Stimulated activated CD4-positive, alpha-beta T cell treated with anti-CD3 and anti-CD28 coated beads, Interleukin-12 subunit alpha, Interleukin-12 subunit beta, amount 100 ng/mL, for 48 hours (primary cell): ENCODE results near the gene IFI44.

ENCODE experiments used
- DNase-seq, 3 donors: peaks; one replicate each; pipeline ENCODE4 v3.0.0-alpha.2; 2020; ENCODE audit warnings: low read depth in 2 of 3, low spot score in 1 of 3

IFI44 gene

GRCh38 chr1:78649628-78650027, at the start of gene IFI44:
Gene IFI44 (plus strand): TSS chr1:78649831. CDS start chr1:78650196, 365 bp downstream.
- DNase-seq, result peak; percentile 48 to 56 (median 54)

DNA sequence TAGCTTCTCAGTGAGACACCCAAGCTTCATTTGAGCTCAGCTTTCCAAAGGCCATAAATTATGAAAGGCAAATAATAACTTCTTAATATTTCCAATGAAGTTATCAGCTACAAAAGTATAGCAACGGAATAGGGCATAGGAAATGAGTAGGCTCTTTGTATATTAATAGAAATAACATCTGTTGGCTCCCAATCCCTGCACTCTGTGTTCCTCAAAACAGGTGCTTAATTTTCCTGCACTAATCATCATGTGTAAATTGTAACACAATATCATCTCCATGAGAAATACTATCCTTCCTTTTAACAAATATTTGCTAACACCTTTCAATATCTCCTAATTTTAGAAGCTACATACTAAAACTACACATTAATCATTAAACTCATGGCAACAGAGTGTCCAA, 48.6 kb upstream of the IFI44 start:
- no peak for DNase-seq

DNA sequence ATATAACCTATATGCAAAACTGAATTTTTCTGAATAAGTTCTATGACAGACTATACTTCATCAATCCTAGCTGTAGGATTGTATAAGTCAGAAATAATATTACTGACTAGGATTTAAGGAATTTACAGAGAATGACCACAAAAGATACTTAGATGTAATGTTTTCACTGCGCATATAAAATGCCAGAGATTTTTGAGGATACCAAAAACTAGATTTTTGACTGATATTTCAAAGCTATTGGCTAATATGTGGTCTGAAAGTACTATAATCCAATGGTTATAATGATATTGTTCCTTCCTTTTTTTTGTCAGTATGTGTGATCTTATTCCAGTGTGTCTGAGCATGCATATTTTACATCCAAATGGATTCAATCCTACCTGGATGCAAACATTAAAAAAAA, 46.4 kb upstream of the IFI44 start:
- no peak for DNase-seq

DNA sequence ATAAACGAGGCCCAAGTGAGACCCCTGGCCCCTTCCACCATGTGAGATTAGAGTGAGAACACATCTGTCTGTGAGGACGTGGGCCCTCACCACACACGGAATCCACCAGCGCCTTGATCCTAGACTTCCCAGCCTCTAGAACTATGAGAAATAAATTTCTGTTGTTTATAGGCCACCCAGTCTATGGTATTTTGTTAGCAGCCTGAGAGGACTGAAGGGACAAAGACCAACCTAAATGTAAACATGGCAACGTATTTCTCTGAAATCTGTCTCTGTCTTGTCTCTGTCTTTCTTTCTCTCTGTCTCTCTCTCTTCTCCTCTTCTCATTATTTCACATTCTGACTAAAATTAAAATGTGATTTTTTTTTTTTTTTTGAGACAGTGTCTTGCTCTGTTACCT, 45.0 kb upstream of the IFI44 start:
- no peak for DNase-seq

DNA sequence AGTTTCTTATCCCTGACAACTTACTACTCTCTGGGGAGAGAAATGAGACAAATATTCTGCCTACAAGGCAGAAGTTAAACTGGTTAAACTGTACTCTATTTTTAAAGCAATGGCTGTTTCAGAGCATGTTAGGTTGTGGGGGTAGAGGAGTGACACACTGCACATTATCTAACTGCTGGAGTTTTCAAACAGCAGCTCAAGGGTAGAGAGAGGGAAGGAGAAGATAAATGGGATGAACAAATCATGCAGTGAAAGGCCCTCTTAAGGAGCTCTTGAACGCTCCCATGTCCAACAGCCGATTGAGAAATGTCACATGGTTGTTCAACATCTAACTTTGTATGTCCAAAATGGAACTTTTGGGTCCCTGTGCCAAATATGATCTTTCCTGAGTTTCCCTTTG, 43.4 kb upstream of the IFI44 start:
- no peak for DNase-seq

GRCh38 chr1:78607334-78607927, 42.2 kb upstream of the IFI44 start:
- DNase-seq, result no peak

- DNase-seq, result no peak
Measured at GRCh38 chr1:78607944-78608343, 41.7 kb upstream of the IFI44 start.

DNA sequence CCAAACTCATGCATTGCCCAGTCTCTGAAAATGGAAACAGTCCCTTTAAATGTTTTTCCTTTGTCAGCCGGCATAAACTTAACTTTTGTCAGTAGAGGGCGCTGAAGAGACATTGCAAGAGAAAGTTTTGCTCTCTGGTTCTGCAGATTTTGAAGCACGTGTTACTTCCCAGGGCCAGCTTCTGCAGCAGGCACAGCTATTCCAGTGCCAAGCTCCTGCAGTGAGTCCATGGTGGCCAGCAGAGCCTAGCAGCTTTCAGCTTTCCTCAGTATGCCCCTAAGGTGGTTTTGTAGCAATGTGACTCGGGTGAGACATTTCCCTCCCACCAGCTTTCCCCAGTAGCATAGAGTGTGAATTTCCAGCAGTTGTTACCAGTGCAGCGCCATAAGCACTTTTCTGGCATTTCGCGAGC, 32.0 kb upstream of the IFI44 start:
- DNase-seq, result peak; percentile 15 to 60 (median 30)

DNA sequence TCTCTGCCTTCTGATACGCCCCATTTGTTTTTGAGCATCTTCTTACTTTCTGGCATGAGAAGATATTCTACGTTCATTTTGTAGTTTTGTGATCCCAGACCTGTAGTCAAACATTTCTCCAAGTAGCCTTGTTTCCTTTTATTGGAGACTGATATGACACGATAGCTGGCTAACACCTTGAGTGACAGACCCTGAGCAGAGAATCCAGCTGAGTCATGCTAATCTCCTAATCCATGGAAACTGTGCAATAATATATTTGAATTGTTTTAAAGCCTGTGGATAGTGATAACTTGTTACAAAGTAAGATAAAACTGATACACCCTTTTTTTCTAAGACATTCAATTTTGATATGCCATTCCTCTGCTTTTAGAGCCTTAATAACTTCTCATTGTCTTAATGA, 30.6 kb upstream of the IFI44 start:
- no peak for DNase-seq

DNA sequence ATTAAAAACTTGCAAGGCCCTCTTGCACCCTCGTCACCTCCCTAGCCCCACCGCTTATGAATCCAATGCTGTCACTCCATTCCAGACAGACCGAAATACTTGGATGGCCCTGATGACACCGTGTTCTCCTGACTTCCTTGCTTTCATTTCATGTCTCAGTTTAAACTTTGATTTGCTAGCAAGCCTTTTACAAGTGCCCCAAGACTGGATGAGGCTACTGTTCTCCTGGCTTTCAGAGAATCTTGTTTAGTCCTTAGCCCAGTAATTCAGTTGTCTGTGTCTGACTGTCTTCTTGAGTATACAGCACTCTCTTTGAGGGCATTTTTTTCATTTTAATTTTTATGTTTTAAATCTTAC, 30.2 kb upstream of the IFI44 start:
- no peak for DNase-seq

DNA sequence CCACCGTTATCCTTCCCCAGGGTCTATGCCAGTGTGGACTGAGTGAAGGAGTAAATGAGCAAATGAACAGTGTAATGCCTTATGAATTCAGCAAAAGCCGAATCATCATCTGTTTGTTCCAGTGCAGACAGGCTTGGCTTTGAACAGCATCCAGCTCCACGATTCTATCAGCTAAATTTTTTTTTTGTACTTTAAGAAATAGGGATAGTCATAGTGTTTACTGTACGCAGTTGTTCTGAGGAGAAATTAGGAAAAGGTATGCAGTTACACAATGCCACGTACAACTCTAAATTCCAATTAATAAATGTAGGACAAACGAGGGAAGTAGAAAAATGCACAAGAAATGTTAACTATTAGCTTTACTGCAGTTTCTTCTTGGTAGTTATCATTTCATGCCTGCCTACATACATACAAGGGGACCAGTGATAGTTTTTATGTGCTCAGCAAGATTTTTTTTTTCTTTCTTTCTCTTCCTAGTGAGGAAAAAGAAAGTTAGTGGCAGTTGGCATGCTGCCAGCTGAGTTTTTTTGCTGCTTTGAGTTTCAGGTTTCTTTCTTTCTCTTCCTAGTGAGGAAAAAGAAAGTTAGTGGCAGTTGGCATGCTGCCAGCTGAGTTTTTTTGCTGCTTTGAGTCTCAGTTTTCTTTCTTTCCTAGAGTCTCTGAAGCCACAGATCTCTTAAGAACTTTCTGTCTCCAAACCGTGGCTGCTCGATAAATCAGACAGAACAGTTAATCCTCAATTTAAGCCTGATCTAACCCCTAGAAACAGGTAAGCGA, 29.6 kb upstream of the IFI44 start, which contains the start of gene IFI44L:
IFI44L (plus strand) TSS at position 646 of the 777 bp plus-strand sequence. CDS start 7,468 bp downstream, outside the sequence.
- DNase-seq, result peak; percentile 36 to 54 (median 50)

- no peak for DNase-seq
Measured at GRCh38 chr1:78620666-78621065, 29.0 kb upstream of the IFI44 start.

DNA sequence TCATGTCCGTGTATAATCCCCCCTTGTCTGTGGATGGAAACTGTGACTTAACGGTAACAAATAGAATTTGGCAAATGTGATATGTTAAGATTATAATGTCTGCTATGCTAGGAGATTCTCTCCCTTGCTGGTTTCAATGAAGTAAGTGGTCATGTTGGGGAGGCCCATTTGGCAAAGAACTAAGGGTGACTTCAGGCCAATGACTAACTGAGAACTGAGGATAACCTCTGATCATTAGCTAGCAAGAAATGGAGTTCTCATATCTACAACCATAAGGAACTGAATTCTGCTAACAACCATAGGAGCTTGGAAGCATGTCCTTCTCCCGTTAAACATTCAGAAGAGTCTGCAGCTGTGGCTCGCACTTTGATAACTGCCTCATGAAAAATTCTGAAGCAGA, 27.1 kb upstream of the IFI44 start:
- no peak for DNase-seq

GRCh38 chr1:78624035-78624434, 25.6 kb upstream of the IFI44 start:
- no peak for DNase-seq

- DNase-seq, result no peak
Measured at GRCh38 chr1:78627321-78627720, 22.3 kb upstream of the IFI44 start.

DNA sequence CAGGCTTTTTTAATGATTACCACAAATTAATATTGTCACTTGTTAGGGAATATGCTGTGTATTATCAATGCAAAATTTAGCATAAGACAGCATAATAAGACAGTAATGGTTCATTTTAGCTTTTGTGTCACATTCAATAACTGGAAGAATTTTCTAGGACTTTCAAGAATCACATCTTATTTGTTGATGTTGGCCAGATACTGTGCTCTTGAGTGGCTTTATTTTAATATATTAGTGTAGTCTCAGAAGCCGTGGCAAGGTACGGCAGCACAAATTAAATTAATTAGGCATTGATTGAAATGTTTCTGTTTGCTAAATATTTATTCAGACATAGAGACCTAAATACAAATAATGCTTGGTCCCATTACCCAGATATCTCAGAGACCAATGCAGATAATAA, 19.0 kb upstream of the IFI44 start:
- DNase-seq, result no peak

DNA sequence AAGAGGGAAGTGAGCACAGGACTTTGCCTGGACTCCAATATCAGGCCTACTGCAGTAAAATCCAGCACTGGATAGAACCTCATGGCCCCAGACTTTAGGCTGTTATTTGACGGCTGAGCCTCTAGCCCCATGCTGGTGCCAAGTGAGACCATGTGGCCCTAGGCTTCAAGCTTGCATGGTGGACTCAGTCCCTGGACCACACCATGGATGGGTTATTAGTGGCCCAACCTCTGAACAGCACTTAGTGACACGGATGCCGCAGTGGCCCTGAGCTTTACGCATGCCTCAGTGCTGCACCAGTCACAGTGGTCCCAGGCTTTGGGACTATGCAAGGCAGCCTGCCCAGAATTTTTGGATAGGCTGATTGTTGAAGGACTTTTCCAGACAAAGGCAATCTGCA, 16.4 kb upstream of the IFI44 start:
- DNase-seq, result no peak

- DNase-seq, result no peak
Measured at GRCh38 chr1:78640462-78640861, 9.2 kb upstream of the IFI44 start.

DNA sequence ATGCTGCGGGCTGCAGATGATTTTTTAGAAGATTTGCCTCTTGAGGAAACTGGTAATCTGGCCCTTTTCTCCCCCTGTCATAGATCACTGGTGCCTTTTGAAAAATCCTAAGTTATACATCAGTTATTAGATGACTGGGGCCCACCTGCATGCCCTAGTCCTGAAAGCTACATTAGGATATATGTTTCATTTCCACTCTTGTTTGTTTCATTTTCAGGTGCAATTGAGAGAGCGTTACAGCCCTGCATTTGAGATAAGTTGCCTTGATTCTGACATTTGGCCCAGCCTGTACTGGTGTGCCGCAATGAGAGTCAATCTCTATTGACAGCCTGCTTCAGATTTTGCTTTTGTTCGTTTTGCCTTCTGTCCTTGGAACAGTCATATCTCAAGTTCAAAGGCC, 8.1 kb upstream of the IFI44 start:
- DNase-seq, result no peak

- no peak for DNase-seq
Measured at GRCh38 chr1:78645723-78646122, 3.9 kb upstream of the IFI44 start.

GRCh38 chr1:78647238-78647637, 2.4 kb upstream of the IFI44 start:
- no peak for DNase-seq

DNA sequence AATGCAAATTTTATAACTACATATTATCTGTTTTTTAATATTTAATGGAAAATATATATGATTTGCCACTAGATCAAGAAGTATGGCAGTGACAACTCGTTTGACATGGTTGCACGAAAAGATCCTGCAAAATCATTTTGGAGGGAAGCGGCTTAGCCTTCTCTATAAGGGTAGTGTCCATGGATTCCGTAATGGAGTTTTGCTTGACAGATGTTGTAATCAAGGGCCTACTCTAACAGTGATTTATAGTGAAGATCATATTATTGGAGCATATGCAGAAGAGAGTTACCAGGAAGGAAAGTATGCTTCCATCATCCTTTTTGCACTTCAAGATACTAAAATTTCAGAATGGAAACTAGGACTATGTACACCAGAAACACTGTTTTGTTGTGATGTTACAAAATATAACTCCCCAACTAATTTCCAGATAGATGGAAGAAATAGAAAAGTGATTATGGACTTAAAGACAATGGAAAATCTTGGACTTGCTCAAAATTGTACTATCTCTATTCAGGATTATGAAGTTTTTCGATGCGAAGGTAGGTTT, 556 bp downstream of the IFI44 start:
- no peak for DNase-seq

DNA sequence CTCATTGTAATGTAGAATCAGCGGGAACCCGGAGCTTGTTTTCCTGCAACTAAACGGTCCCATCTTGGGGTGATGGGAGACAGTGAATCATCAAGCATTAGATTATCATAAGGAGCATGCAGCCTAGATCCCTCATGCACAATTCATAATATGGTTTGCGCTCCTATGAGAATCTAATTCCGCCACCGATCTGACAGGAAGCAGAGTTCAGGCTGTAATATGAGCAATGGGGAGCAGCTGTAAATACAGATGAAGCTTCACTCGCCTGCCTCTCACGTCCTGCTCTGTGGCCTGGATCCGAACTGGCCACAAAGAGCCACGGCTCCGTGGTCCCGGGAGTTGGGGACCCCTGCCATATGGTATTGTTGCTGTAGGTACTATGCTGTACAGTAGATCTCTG, 1.6 kb downstream of the IFI44 start:
- DNase-seq, result no peak
